K562 (cell line): ENCODE data around the gene SLC12A6. TPM values are rescaled to one million over a fixed set of nuclear protein-coding genes. Genes with fewer than 3 reads are reported as not detected.

Experiments used
- ATF7 ChIP-seq: fragments of 450-650 bp; IDR thresholded peaks from 2 replicates; pipeline ENCODE4 v1.7.1; 2014; ENCODE audit warnings: mild to moderate bottlenecking, moderate library complexity
- FOXP1 ChIP-seq: sonication (generic); formaldehyde crosslinking; IDR thresholded peaks from 2 replicates; pipeline ENCODE4 v1.8.0; 2022; ENCODE audit warnings: mild to moderate bottlenecking, missing genetic modification reagents
- RB1 ChIP-seq: fragments of 450-650 bp; IDR thresholded peaks from 2 replicates; pipeline ENCODE4 v1.6.1; 2017; ENCODE audit warnings: low read depth, mild to moderate bottlenecking
- STAG1 ChIP-seq: sonication (generic); formaldehyde crosslinking; IDR thresholded peaks from 2 replicates; pipeline ENCODE4 v1.5.0; 2020; ENCODE audit warnings: missing genetic modification reagents, borderline replicate concordance
- TAF1 ChIP-seq: IDR thresholded peaks from 2 replicates; pipeline ENCODE4 v1.6.1; 2011; ENCODE audit warnings: mild to moderate bottlenecking, low read length, moderate library complexity; ENCODE audit not compliant: insufficient read depth, control insufficient read depth, severe bottlenecking; ENCODE audit errors: extremely low read depth
- TEAD1 ChIP-seq, 2 experiments: fragments of 450-650 bp in 1 of 2; sonication (generic) in 1 of 2; formaldehyde crosslinking; IDR thresholded peaks; 2 replicates each; pipeline versions ENCODE4 v1.4.0 to v1.8.0; 2020 to 2022; ENCODE audit warnings: mild to moderate bottlenecking in 2 of 2, missing genetic modification reagents in 1 of 2
- ZBTB7A ChIP-seq: IDR thresholded peaks from 2 replicates; pipeline ENCODE4 v1.6.1; 2011; ENCODE audit warnings: low read depth, mild to moderate bottlenecking, low read length, moderate library complexity, borderline replicate concordance; ENCODE audit not compliant: control insufficient read depth
- ZNF146 ChIP-seq: IDR thresholded peaks from one replicate; pipeline ENCODE4 v1.6.1; 2018; ENCODE audit warnings: missing compliant biosample characterization; ENCODE audit not compliant: unreplicated experiment
- ZNF592 ChIP-seq: fragments of 450-650 bp; IDR thresholded peaks from 2 replicates; pipeline ENCODE4 v1.6.1; 2017; ENCODE audit warnings: antibody characterized with exemption, mild to moderate bottlenecking
- ZNF695 ChIP-seq: fragments of 450-650 bp; formaldehyde crosslinking; IDR thresholded peaks from 2 replicates; pipeline ENCODE4 v1.4.0; 2020; ENCODE audit warnings: mild to moderate bottlenecking, moderate library complexity
- ZNF785 ChIP-seq: fragments of 250-450 bp; sonication (Bioruptor Pico); IDR thresholded peaks from 2 replicates; pipeline ENCODE4 v1.4.0; 2020; ENCODE audit warnings: mild to moderate bottlenecking
- polyA plus RNA-seq, 8 experiments: library from polyadenylated mRNA; depleted of rRNA in 4 of 8; stranded (reverse) in 5 of 8; unstranded in 3 of 8; fragments of >200 nt; fragmentation: Nextera tagmentation in 2 of 8; fragmentation: Illumina TruSeq in 1 of 8; extraction: Ambion mirVana in 2 of 8; extraction: Trizol in 1 of 8; gene quantifications; 2 replicates each; pipeline versions ENCODE4 v1.2.1 to v1.2.3, GENCODE V29; 2011 to 2014; ENCODE audit warnings: inconsistent platforms in 1 of 8, missing spikeins in 1 of 8
- total RNA-seq, 7 experiments: library from RNA; depleted of rRNA in 6 of 7; stranded (reverse); fragments of >200 nt in 6 of 7; fragmentation: Illumina TruSeq in 2 of 7; extraction: Trizol in 2 of 7; gene quantifications; 2 replicates each; pipeline versions ENCODE4 v1.2.1 to v1.2.3, GENCODE V29; 2011 to 2021; ENCODE audit warnings: low replicate concordance in 1 of 7
- TF ChIP-seq, protein P1 (sequence below): sonication (generic); formaldehyde crosslinking; IDR thresholded peaks from 2 replicates; pipeline ENCODE4 v1.8.0; 2022; ENCODE audit warnings: mild to moderate bottlenecking, missing genetic modification reagents
- TF ChIP-seq, protein P2 (sequence below): fragments of 450-650 bp; formaldehyde crosslinking; IDR thresholded peaks from 2 replicates; pipeline ENCODE4 v1.4.0; 2020; ENCODE audit warnings: mild to moderate bottlenecking, moderate library complexity
- TF ChIP-seq, protein P3 (sequence below): fragments of 450-650 bp; IDR thresholded peaks from 2 replicates; pipeline ENCODE4 v1.6.1; 2016; ENCODE audit warnings: antibody characterized with exemption

Gene SLC12A6
- total and polyA plus RNA-seq, 9 of the 15 experiments (the other 6 are each of a cell fraction or from before 2014, with no cell fraction given), result 1.4 to 16.4 (median 6.7) TPM

DNA sequence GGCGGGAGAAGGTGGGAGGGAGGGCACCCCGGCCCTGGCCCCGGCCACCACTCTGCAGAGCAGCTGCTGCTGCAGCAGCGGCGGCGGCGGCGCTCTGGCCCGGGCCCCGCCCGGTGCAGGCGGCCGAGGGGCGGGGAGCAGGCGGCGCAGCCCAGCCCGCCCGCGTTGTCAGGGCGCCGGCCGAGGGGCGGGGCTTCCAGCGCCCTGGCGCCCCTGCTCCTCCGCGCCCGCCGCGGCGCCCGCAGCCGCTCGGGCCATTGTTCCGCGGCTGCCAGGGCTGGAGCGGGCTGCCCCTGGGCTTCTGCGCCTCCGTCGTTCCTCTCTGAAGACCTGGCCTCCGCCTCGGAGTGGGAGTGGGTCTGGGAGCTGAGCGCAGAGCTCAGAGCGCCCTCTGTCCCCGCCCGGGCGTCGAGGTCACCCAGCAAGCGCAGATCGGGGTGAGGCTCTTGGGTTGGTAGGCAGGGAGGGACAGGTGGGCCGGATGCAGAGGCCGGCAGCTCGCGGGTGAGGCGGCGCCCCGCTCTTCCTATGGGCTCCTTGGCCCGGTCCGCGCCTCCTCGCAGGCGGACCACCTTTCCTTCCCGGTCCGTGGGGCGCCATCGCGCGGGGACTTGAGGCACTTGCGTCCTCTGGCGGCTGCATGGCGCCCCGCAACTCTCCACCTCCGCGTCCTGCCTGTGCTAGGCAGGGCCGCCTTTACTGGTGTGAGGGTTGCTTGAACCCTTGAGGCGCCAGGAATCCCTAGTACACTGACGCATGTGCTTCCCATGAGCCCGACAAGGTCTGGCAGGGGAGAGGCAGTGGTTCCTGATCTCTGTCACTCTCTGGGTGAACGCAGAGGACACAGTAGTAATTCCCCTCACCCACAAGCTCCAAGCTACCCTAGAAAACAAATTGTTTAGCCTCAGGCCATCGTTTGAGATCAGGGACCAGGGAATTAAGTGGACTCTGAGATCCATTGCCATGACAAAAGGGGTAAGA is 29.8 kb upstream of the SLC12A6 start, which contains the start of gene LPCAT4 (continued):
- TF ChIP-seq ZBTB7A (peak; percentile 37; the same call in 1 of the 2 replicates), ZNF695 (CRISPR knock-in tag) (no peak), TAF1 (peak; percentile 11), ZNF785 (CRISPR knock-in tag) (no peak), ZNF146 (CRISPR knock-in tag) (no peak), ZNF592 (peak; percentile 71; the same call in 1 of the 2 replicates), STAG1 (CRISPR knock-in tag) (peak; percentile 70), TEAD1 (CRISPR knock-in tag; IDR thresholded peaks at IDR 0.05) (peak in 1 of 2 experiments; percentile 72; a peak in 1 of 4 replicates), RB1 (peak; percentile 86), ATF7 (peak; percentile 76), FOXP1 (peak; percentile 86)
- TF ChIP-seq, protein P1, sequence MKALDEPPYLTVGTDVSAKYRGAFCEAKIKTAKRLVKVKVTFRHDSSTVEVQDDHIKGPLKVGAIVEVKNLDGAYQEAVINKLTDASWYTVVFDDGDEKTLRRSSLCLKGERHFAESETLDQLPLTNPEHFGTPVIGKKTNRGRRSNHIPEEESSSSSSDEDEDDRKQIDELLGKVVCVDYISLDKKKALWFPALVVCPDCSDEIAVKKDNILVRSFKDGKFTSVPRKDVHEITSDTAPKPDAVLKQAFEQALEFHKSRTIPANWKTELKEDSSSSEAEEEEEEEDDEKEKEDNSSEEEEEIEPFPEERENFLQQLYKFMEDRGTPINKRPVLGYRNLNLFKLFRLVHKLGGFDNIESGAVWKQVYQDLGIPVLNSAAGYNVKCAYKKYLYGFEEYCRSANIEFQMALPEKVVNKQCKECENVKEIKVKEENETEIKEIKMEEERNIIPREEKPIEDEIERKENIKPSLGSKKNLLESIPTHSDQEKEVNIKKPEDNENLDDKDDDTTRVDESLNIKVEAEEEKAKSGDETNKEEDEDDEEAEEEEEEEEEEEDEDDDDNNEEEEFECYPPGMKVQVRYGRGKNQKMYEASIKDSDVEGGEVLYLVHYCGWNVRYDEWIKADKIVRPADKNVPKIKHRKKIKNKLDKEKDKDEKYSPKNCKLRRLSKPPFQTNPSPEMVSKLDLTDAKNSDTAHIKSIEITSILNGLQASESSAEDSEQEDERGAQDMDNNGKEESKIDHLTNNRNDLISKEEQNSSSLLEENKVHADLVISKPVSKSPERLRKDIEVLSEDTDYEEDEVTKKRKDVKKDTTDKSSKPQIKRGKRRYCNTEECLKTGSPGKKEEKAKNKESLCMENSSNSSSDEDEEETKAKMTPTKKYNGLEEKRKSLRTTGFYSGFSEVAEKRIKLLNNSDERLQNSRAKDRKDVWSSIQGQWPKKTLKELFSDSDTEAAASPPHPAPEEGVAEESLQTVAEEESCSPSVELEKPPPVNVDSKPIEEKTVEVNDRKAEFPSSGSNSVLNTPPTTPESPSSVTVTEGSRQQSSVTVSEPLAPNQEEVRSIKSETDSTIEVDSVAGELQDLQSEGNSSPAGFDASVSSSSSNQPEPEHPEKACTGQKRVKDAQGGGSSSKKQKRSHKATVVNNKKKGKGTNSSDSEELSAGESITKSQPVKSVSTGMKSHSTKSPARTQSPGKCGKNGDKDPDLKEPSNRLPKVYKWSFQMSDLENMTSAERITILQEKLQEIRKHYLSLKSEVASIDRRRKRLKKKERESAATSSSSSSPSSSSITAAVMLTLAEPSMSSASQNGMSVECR (CRISPR knock-in tag), result peak; percentile 83
- TF ChIP-seq, protein P2, sequence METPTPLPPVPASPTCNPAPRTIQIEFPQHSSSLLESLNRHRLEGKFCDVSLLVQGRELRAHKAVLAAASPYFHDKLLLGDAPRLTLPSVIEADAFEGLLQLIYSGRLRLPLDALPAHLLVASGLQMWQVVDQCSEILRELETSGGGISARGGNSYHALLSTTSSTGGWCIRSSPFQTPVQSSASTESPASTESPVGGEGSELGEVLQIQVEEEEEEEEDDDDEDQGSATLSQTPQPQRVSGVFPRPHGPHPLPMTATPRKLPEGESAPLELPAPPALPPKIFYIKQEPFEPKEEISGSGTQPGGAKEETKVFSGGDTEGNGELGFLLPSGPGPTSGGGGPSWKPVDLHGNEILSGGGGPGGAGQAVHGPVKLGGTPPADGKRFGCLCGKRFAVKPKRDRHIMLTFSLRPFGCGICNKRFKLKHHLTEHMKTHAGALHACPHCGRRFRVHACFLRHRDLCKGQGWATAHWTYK (CRISPR knock-in tag), result 0 out of 2 replicates have a peak, but pooled peaks have one; percentile 29
- TF ChIP-seq, protein P3, sequence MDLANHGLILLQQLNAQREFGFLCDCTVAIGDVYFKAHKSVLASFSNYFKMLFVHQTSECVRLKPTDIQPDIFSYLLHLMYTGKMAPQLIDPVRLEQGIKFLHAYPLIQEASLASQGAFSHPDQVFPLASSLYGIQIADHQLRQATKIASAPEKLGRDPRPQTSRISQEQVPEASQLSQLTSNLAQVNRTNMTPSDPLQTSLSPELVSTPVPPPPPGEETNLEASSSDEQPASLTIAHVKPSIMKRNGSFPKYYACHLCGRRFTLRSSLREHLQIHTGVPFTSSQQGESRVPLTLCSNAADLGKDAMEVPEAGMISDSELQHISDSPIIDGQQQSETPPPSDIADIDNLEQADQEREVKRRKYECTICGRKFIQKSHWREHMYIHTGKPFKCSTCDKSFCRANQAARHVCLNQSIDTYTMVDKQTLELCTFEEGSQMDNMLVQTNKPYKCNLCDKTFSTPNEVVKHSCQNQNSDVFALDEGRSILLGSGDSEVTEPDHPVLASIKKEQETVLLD, result peak; percentile 51; the same call in 1 of the 2 replicates
